ENCODE data around the gene TRPM5.

DNA sequence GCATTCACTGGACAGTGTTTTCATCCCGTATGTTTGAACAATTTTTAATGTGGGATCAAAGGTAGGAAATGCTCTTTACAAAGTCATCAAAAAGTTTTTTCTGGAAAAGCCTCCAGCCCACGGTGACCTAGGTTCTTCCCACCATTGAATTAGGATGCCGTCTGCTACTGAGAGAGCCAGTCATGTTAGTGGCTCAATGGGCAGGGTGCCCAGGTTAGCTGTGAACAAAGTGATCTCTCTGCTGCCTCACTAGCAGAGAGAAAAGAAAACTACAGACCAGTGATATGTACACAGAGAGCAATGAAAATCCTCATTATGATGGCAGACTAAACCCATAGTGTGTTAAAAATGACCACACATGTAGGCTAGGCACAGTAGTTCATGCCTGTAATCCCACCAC, 32.9 kb upstream of the TRPM5 start:
- TF ChIP-seq POLR2A (IDR thresholded peaks at IDR 0.05), result no peak
- TF ChIP-seq, protein P1, sequence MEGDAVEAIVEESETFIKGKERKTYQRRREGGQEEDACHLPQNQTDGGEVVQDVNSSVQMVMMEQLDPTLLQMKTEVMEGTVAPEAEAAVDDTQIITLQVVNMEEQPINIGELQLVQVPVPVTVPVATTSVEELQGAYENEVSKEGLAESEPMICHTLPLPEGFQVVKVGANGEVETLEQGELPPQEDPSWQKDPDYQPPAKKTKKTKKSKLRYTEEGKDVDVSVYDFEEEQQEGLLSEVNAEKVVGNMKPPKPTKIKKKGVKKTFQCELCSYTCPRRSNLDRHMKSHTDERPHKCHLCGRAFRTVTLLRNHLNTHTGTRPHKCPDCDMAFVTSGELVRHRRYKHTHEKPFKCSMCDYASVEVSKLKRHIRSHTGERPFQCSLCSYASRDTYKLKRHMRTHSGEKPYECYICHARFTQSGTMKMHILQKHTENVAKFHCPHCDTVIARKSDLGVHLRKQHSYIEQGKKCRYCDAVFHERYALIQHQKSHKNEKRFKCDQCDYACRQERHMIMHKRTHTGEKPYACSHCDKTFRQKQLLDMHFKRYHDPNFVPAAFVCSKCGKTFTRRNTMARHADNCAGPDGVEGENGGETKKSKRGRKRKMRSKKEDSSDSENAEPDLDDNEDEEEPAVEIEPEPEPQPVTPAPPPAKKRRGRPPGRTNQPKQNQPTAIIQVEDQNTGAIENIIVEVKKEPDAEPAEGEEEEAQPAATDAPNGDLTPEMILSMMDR (IDR thresholded peaks at IDR 0.05), result no peak
- TF ChIP-seq POLR2AphosphoS5 (IDR thresholded peaks at IDR 0.05), result no peak
- no peak for TF ChIP-seq EP300 (IDR thresholded peaks at IDR 0.05)
